Colon (tissue), 2 donors: ENCODE measurements around the gene PDE8A.
"Not testable (repeated sequence)": the region's sequence is repeated elsewhere in the genome, so short reads cannot be mapped to it uniquely, and the experiment has no call there.

Source experiments
- FAIRE-seq: peaks from 2 replicates; lab custom pipeline; 2012; peaks lifted over from hg19 to GRCh38; lab: Jason Lieb, UNC
- donor health status: control.
- donor health status: control.

The PDE8A gene

GRCh38 chr15:84991014-84991712, 9.5 kb downstream of the PDE8A start:
- no peak for FAIRE-seq

GRCh38 chr15:84992157-84992944, 10.7 kb downstream of the PDE8A start:
- FAIRE-seq, result no peak

GRCh38 chr15:84996055-84996454, 14.4 kb downstream of the PDE8A start:
- FAIRE-seq, result no peak

GRCh38 chr15:84996714-84997113, 15.1 kb downstream of the PDE8A start:
- not testable (repeated sequence) for FAIRE-seq

GRCh38 chr15:84997214-84997613, 15.6 kb downstream of the PDE8A start:
- not testable (repeated sequence) for FAIRE-seq

GRCh38 chr15:85000189-85000864, 18.7 kb downstream of the PDE8A start:
- FAIRE-seq, result no peak

- no peak for FAIRE-seq
Observed at GRCh38 chr15:85000937-85001336, 19.3 kb downstream of the PDE8A start.

- no peak for FAIRE-seq
Observed at GRCh38 chr15:85002517-85002916, 20.9 kb downstream of the PDE8A start.

GRCh38 chr15:85003593-85004312, 22.1 kb downstream of the PDE8A start:
- no peak for FAIRE-seq

GRCh38 chr15:85004550-85004949, 22.9 kb downstream of the PDE8A start:
- no peak for FAIRE-seq

- FAIRE-seq, result no peak
Observed at GRCh38 chr15:85005319-85005718, 23.7 kb downstream of the PDE8A start.

GRCh38 chr15:85005746-85006145, 24.1 kb downstream of the PDE8A start:
- no peak for FAIRE-seq

- no peak for FAIRE-seq
Observed at GRCh38 chr15:85006201-85006600, 24.5 kb downstream of the PDE8A start.

- no peak for FAIRE-seq
Observed at GRCh38 chr15:85006655-85007054, 25.0 kb downstream of the PDE8A start.

GRCh38 chr15:85007137-85007536, 25.5 kb downstream of the PDE8A start:
- no peak for FAIRE-seq

- no peak for FAIRE-seq
Observed at GRCh38 chr15:85007741-85008397, 26.2 kb downstream of the PDE8A start.

- no peak for FAIRE-seq
Observed at GRCh38 chr15:85008474-85009260, 27.0 kb downstream of the PDE8A start.

- FAIRE-seq, result no peak
Observed at GRCh38 chr15:85009435-85009834, 27.8 kb downstream of the PDE8A start.

GRCh38 chr15:85010071-85010385, 28.4 kb downstream of the PDE8A start:
- no peak for FAIRE-seq

GRCh38 chr15:85010386-85011159, 28.9 kb downstream of the PDE8A start:
- no peak for FAIRE-seq
